ENCODE measurements around the gene AGO1. TPM values are rescaled to one million over a fixed set of nuclear protein-coding genes. Genes with fewer than 3 reads are reported as not detected.
A peak's percentile ranks its signal among the peaks of the same experiment; 100 is the strongest.

The AGO1 gene
- total and polyA plus RNA-seq, 11 donors, result 3.0 to 27.0 (median 20.5) TPM

DNA sequence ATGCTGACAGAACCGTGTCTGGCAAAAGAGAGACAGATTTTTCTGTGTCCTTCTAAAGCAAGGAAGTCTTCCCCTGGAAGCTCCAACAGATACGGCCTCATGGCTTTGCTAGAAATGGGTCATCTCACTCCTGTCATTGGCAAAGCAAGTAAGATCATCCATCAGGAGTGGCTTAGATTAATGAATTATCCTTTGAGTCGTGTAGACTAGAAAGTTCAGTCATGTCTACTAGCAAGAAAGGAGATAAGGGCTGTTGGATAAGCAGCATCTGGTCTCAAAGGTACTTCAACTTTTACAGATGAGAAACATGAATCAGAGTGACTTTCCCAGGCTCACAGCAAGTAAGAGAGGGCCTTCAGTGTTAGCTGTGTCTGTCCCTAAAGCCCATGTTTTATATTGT lies 44.5 kb downstream of the AGO1 start:
- 44 to 56% (median 52%) methylated on average over 3 of the region's 3 CpGs for WGBS, 4 donors

DNA sequence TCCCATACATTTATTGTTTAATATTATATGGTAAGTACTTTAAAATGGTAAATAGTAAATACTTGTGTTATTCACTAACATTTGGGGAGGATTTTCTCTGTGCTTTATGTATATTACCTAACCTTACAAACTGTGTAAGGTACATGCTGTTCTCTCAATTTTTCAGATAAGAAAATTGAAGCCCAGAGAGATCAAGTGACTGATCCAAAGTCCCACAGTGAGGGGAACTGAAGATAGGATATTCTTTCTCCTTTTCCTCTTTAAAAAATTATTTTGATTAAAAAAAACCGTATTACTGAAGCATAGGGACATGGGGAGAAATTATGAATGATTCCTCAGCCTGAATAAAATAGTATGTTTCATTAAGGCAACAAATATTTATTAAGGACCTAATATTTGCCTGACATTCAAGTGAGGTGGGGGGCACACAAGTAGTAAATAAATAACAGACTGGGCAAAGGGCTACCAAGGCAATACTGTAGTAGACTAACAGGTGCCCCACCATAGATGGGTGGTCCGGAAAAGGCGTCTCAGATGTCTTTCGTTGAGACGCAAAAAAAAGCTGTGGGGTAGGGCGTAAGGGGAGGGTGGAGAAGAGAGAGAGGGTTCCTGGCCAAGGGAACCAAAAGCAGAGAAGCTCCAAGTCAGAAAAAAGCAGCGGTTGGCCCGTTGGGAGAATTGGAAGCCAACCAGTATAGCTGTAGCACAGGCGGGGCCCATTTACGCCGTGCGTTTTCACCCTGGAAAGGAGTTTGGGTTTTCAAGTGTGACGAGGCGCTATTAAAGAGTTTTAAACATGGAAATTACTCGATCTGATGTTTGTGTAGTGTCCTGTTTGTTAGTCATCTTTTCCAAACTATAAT lies 47.0 kb downstream of the AGO1 start:
- intact Hi-C loops (cut with DNase I), result loop anchor here in 2 of 10 donors (5.0 kb wide), 2 partner anchors 43 to 48 kb away; partner anchors contain the start of gene AGO1 (in 1 of the 2)
- peaks cover 0 to 35% (median 20%) of the 10 kb centered on the region in 12 donors for H3K4me1 ChIP-seq
- 2 to 3% (median 3%) methylated on average over 15 of the region's 15 CpGs for WGBS, 4 donors
- H3K27ac ChIP-seq, result peak overlapping the region; percentile 94 to 100 (median 98)
- no peaks in the 10 kb centered on the region for H3K36me3 ChIP-seq
- no peaks in the 10 kb centered on the region for H3K27me3 ChIP-seq
- DNase-seq (peak in 4 of 5 donors; percentile 52 to 61 (median 58)), ATAC-seq (peak; percentile 12 to 60 (median 55))
- peak overlapping the region; percentile 61 to 97 (median 92) for H3K4me3 ChIP-seq
- TF ChIP-seq POLR2A (IDR thresholded peaks at IDR 0.05) (no peak), CTCF (IDR thresholded peaks at IDR 0.05) (no peak)
- H3K9me3 ChIP-seq, result no peaks in the 10 kb centered on the region

More for the DNA sequence above, 44.5 kb downstream of the AGO1 start:
- peaks cover 0 to 9% (median 0%) of the 10 kb centered on the region in 9 donors for H3K36me3 ChIP-seq
- no peak overlapping the region for H3K27ac ChIP-seq
- ATAC-seq (no peak), DNase-seq (no peak)
- intact Hi-C loops (cut with DNase I), result loop anchor here in 1 of 10 donors (5.0 kb wide), 1 partner anchor 40 kb away; no protein-coding TSS in a partner anchor
- TF ChIP-seq CTCF (IDR thresholded peaks at IDR 0.05) (no peak), POLR2A (IDR thresholded peaks at IDR 0.05) (no peak)
- H3K27me3 ChIP-seq, result no peaks in the 10 kb centered on the region
- peaks cover 0 to 27% (median 13%) of the 10 kb centered on the region in 12 donors for H3K4me1 ChIP-seq
- no peak overlapping the region for H3K4me3 ChIP-seq
- no peaks in the 10 kb centered on the region for H3K9me3 ChIP-seq

DNA sequence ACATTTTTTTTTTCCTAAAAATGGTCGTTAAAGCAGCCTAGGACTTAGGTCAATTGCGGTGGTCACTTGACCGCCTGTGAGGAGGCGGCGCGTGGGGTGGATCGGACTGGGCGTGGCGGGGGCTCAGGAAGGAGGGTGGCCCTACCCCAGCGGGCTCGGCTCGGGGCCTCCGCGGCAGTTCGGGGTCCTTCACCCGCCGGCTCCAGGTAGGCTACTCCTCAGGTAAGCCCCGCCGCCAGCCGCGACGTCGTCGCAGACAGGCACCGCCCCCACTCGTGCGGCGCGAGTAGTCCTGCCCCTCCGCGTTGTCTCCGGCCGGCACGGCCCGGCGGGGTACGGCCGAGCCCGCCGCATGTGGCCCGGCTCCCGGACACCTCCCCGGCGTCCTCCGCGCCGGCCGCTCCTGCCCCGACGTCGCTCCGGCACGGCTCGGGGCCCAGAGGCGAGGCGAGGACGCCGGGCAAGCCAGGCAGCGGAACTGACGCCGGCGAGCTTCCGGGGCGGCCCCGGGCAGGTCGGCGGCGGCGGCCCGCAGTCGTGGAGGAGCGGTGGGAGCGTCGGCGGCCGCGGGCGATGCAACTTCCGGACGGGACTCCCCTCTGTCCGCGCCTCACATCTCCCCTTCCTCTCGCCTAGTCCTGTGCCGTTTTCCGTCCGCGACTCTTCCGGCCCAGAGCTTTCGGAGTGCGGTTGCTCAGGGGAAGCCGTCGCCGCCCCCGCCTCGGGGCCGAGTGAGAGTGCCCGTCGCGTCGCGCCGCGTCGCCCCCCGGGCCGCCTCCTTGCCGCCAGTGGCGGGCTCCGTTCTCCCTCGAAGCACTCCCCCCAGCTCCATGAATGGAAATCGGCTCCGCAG lies 47.8 kb downstream of the AGO1 start, which contains the start of gene AGO3:
Gene AGO3 (plus strand): TSS at position 513 of the 853 bp plus-strand sequence. CDS start 322 bp downstream, at position 835.
- H3K27ac ChIP-seq, result peak within 1 kb of the TSS; percentile 94 to 100 (median 98)
- peak; percentile 86 to 90 (median 88) for DNase-seq
- H3K9me3 ChIP-seq, result no peaks in the 10 kb centered on the region
- H3K27me3 ChIP-seq, result no peaks in the 10 kb centered on the region
- TF ChIP-seq CTCF (IDR thresholded peaks at IDR 0.05), result no peak
- peak; percentile 4 to 90 for TF ChIP-seq POLR2A (IDR thresholded peaks at IDR 0.05)
- 0 to 1% (median 0%) methylated on average over 29 to 112 of the region's 112 CpGs for WGBS, 4 donors
- H3K36me3 ChIP-seq, result no peaks in the 10 kb centered on the region
- H3K4me1 ChIP-seq, result peaks cover 0 to 41% (median 22%) of the 10 kb centered on the region in 12 donors
- intact Hi-C loops (cut with DNase I), result loop anchor here in 2 of 10 donors (1.0 to 5.0 kb wide), 2 partner anchors 48 to 49 kb away; partner anchors contain the start of gene AGO1 (in 2 of the 2)
- H3K4me3 ChIP-seq, result peak within 1 kb of the TSS; percentile 61 to 97 (median 92)
- peak; percentile 75 to 96 (median 92) for ATAC-seq

Measured in heart left ventricle (tissue), 16 donors.